Activated CD8-positive, alpha-beta memory T cell treated with anti-CD3 and anti-CD28 coated beads, Interleukin-2, amount 50 U/mL, for 24 hours (primary cell): ENCODE measurements around the gene BCAR3.
"Not testable (repeated sequence)": the region's sequence is repeated elsewhere in the genome, so short reads cannot be mapped to it uniquely, and the experiment has no call there.

Experiments
- DNase-seq: peaks from one replicate; pipeline ENCODE4 v3.0.0-alpha.2; 2020; ENCODE audit errors: extremely low read depth

Gene BCAR3

GRCh38 chr1:93597709-93598108, 83.9 kb downstream of the BCAR3 start:
- DNase-seq, result no peak

- DNase-seq, result no peak
These were observed 85.1 kb downstream of the BCAR3 start for GRCh38 chr1:93596329-93597089.

- DNase-seq, result no peak
These were observed 85.9 kb downstream of the BCAR3 start for GRCh38 chr1:93595743-93596142.

- no peak for DNase-seq
These were observed 86.4 kb downstream of the BCAR3 start for GRCh38 chr1:93595266-93595665.

DNA sequence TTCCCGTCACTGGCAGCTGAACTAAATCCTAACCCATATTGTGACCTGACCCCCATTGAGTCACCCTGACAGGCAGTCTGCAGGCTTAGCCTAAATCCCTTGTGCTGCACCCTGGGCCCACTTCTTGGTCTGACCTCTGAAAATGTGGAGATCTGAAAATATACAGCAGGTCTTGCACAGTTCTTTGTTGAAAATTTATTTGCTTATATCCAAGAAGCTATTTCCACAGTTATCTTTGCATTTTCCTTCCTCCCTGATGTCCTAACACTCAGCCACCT, 87.1 kb downstream of the BCAR3 start:
- no peak for DNase-seq

DNA sequence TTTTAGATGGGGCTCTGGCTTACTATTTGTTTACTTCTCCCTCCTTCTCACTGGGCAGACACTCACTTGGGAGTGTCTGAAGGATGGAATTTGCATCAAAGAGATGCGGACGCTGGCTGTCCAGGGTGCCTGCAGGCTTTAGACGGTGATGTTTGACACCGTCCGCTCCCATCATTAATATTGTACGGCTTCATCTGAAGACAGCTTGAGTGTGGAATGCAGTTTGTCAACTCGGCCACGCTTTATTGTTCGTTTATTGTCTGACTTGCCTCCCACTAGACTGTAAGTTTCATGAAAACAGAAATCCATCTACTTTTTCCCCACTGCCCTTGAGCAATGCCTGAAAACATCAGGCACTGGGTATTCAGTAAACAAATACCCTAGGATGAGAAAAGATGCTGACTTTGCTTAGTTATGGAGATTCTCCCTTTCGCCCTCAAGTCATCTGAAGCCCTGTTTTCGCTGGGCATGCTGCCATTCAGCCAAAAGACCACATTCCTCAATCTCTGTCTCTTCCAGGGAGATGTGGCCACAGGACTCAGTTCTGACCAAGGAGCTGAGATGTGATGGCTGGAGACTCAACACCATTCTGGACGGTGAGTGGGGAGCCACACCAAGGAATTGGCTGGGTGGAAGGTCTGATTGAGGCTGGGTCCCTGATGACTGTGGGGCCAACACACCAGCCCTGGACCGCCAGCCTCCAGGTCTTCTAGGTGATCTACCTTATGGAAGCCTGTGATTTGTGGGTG, 87.6 kb downstream of the BCAR3 start:
- no peak for DNase-seq

DNA sequence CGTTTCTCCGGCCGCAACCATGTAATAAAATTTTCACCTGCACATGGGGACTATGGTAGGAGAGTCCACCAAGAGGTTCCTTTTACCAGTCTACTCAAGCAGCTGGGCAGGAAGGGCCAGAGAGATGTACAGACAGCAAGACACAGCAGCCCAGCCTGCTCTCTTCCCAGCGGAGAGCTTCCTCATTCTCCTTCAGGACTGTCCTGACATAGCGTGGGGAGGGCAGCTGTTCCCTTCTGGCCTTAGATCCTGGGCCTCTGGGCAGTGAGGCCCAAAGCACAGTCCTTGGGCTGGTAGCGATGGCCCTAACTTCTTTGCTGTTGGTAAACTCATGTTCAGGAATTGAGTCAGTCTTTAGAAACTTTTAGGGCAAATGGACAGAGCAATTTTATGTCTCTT, 89.1 kb downstream of the BCAR3 start:
- no peak for DNase-seq

DNA sequence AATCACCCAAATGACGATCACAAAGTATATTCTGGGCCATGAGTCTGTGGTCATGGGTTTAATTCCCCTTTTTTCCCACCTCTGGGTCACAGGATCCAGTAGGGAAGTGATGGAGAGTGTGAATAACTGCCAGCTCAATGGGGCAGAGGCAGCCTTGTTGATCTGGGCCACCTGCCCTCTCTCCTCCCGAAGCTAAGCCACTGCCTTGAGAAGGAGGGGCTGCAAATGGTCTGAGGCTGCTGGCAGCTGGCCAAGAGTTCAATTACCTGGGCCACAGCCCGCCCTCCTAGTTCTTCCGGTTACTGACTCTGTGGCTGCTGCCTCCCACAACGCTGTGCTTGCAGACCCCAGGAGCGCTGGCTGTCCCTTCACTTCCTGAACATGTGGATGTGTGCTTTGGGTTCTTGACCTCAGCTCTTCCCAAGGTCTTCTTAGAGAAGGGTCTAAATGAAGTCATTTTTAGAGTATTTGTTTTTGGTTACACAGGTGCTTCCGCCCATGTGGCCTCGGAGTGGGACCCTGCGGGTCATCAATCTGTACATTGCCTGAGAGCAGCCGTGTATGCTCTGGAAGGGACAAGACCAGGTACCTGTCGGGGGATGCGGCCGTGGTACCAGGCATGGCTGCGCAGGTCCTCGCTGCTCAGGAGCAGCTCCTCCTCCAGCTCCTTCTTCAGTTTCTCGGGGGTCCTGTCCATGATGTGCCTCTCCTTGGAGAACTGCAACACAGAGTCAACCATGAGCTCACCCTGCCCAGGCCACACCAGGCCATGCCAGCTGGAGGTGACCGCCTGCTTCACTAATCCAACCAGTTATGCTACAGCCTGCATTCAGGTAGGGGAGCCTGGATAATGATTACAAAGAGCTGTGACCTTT, 89.7 kb downstream of the BCAR3 start:
- DNase-seq, result no peak

GRCh38 chr1:93591291-93591675, 90.4 kb downstream of the BCAR3 start:
- not testable (repeated sequence) for DNase-seq

DNA sequence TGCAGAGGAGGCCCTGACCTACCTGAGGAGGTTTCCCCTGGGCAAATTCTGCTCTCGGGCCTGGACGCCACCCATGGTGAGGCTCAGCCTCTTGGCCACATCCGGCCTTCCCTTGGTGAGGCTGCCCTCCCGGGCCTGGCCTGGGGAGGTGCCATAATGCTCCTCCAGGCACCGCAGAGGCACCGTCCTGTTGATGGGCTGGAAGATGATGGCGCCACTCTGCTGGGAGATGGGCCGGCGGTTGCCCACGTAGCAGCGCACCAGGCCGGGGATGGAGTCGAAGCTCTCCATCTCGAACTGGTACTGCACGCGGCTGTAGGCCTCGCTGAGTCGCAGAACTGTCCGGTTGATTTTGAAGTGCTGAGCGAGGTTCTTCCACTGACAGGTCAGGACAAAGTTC, 92.7 kb downstream of the BCAR3 start:
- no peak for DNase-seq

- DNase-seq, result no peak
These were observed 93.4 kb downstream of the BCAR3 start for GRCh38 chr1:93588206-93588605.

DNA sequence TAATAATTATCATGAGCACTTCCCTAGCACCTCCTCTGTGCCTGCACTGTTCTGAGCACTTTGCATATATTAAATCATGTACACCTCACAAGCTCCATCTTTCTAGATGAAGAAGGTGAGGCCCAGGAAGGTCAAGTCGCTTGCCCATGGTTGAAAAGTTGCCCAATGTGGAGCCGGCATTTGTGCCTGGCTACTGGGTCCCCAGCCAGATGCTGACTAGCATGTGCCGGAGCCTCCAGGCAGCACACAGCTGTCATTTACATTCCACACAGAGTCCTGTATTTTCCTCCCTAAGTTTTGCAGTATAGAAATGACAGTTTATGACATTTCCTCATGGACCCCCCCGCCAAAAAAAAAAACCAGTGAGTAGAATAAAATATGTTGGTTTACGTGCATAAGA, 94.3 kb downstream of the BCAR3 start:
- no peak for DNase-seq

DNA sequence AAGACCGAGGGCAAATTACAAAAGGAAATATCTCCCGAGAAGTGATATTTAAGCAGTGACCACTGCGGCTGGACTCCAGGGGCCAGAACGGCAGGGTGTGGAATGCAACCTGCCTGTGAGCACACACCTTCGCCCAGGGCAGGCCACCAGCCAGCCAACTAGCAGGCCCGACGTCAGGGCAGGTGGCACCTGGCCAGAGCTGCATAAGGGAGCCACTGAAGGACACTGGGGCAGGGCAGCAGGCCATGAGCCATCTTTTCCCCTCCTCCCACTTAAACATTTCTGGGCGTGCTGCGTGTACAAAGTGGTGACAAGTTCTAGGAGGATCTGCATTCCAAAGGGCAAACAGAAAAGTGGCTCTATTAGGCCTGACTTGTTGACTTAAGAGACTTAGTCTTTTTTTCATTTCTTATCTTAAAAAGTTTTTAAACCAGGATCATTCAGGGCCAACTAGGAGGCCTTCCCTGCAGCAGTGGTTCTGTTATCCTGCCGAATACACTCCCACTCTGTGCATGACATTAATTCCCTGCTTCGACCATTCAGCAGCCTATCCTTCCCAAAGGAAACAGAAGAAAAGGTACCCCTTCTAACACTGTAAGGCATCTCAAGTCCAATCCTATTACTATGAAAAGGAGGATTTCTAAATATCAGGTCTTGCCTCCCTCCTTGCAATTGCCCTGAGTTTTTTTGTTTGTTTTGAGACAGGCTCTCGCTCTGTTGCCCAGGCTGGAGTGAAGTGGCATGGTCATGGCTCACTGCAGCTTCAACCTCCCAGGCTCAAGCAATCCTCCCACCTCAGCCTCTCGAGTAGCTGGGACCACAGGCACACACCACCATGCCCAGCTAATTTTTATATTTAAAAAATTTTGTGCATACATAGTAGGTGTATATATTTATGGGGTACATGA, 96.3 kb downstream of the BCAR3 start:
- no peak for DNase-seq

DNA sequence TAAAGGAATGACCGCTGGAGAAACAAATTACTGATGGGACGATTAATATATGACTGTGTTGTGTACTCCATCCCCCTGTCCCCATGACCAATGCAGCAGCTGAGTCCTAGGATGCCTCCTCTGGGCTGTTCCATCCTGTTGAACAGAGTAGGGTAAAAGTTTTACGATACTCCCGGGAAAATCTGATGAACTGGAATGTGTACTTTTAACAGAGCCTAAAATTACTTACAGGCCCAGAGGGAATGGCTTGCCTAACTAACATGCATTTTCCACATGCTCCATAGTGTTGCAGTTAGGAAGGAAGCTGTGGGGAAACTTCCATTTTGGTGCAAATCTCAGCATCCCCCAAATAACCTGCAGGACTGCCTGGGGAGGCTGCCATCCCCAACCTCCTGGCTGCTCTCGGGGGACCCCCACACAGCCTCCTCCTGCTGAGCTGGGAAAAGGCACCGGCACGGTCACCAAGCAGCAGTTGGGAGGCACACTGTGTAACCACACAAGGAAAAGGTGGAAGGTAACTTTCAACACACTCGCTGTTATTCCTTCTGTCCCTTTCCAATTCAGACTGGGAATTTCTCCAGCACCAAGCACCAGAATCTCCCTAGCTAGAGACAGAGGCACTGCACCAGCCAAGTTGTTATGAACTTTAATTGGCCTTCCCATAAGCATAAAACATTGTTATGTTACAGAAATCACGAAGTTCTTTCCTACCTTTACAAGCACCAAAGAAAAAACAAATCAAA, 97.2 kb downstream of the BCAR3 start:
- no peak for DNase-seq

GRCh38 chr1:93581917-93582850, 99.5 kb downstream of the BCAR3 start:
- no peak for DNase-seq

DNA sequence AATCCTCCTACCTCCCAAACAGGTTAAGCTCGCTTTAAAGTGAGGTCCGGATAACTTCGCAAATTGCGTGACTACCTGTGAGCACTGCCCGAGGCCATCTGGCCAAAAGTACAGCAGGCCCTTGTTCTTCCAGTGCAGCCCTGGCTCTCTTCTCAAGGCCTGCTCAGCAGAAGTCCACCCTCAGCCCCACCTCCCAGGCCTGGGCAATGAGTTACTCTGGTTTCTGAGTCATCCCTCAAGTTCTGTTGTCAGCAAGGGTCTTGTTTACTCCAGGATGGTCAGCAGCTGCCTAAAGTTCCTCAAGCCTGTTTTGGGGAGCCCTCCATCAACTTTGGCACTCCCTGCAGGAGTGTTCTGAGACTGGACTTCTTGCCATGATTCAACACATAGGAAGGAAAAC, 101.7 kb downstream of the BCAR3 start:
- DNase-seq, result no peak

GRCh38 chr1:93578911-93579825, 102.5 kb downstream of the BCAR3 start:
- DNase-seq, result no peak

DNA sequence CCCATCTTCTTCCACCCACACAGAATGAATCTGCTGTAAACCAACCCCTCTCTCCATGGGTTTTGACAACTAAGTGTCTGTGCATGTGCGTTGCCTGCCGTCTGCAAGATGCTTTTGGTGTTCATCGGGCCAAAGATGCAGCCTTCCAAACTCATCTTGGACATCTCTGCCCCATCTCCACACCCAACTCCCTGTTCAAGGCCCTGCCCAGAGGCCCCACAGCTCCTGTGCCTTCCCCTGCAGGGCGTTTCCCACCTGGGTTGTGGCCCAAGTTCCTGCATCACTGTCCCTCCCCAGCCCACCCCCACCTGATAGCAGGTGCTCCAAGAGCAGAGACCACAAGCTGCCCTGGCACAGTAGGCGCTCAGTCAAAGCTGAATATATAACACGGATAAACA, 103.2 kb downstream of the BCAR3 start:
- DNase-seq, result no peak
